Mucosa of descending colon (tissue), 3 donors: Measurements from ENCODE around the gene ERCC8. TPM values are rescaled to one million over a fixed set of nuclear protein-coding genes. Genes with fewer than 3 reads are reported as not detected.
"Not testable (repeated sequence)": the region's sequence is repeated elsewhere in the genome, so short reads cannot be mapped to it uniquely, and the experiment has no call there.

Experiments used
- ATAC-seq: fragments of 200-7000 bp; cut with Tn5 transposase; one replicate; pipeline ENCODE4 v1.9.1; 2020; ENCODE audit warnings: mild to moderate bottlenecking, moderate library complexity
- DNase-seq, 3 donors: peaks; one replicate each; pipeline ENCODE4 v3.0.0-alpha.2; 2020
- H3K36me3 ChIP-seq: fragments of 200-600 bp; one replicate; pipeline ENCODE4 v1.8.0; 2021; ENCODE audit warnings: low read depth, mild to moderate bottlenecking
- H3K4me1 ChIP-seq: fragments of 200-600 bp; one replicate; pipeline ENCODE4 v1.8.0; 2021; ENCODE audit warnings: low read depth, mild to moderate bottlenecking
- H3K4me3 ChIP-seq: fragments of 200-600 bp; one replicate; pipeline ENCODE4 v1.8.0; 2021; ENCODE audit warnings: mild to moderate bottlenecking
- H3K9me3 ChIP-seq: fragments of 200-600 bp; one replicate; pipeline ENCODE4 v1.8.0; 2021; ENCODE audit warnings: mild to moderate bottlenecking
- CTCF ChIP-seq: fragments of 200-600 bp; IDR thresholded peaks from one replicate; pipeline ENCODE4 v1.8.0; 2022; ENCODE audit warnings: antibody characterized with exemption, mild to moderate bottlenecking
- intact Hi-C, 2 donors: fragments of 100-400 bp; cut with DNase I in 1 of 2; cut with micrococcal nuclease in 1 of 2; formaldehyde crosslinking; loops; one replicate each; pipeline versions ENCODE4 v1.11.0 to v1.11.1; 2022; cut with DNase I, micrococcal nuclease
- total RNA-seq, 3 donors: library from RNA; stranded (reverse); fragmentation: NEBNext Ultra II Directional in 2 of 3; extraction: Animal tissue kit (Norgen Biotek cat#: 25700) in 2 of 3; gene quantifications; one replicate each; pipeline versions ENCODE4 v1.2.1 to v1.2.4, GENCODE V29; 2021 to 2023
- donor health status: DM: no; HTN: no; CAD: no; lungs with moderate emphysema.
- donor health status: DM: no; HTN: no; CAD: no.
- donor health status: DM: no; HTN: yes; CAD: no.

ERCC8 gene
- total RNA-seq, 3 donors from 2014 or later, result 8.2 to 9.1 (median 8.8) TPM

- Histone ChIP-seq H3K4me3 (no peak overlapping the region), H3K4me1 (no peaks in the 10 kb centered on the region), H3K9me3 (peaks cover 3% of the 10 kb centered on the region), H3K36me3 (no peaks in the 10 kb centered on the region)
- intact Hi-C loops, result no loop called here
- ATAC-seq (no peak), DNase-seq (no peak)
- TF ChIP-seq CTCF, result no peak
These were observed 57.8 kb downstream of the ERCC8 start for GRCh38 chr5:60887096-60887495.

GRCh38 chr5:60886158-60886557, 58.7 kb downstream of the ERCC8 start:
- no peak for TF ChIP-seq CTCF
- no peak overlapping the region for H3K4me3 ChIP-seq
- DNase-seq, result no peak
- H3K4me1 ChIP-seq, result no peaks in the 10 kb centered on the region
- peaks cover 9% of the 10 kb centered on the region for H3K9me3 ChIP-seq
- ATAC-seq, result no peak
- no peaks in the 10 kb centered on the region for H3K36me3 ChIP-seq
- intact Hi-C loops, result no loop called here

GRCh38 chr5:60883229-60883628, 61.6 kb downstream of the ERCC8 start:
- no peak for TF ChIP-seq CTCF
- peak in 1 of 3 donors; percentile 18 for DNase-seq
- intact Hi-C loops, result no loop called here
- H3K9me3 ChIP-seq, result peaks cover 9% of the 10 kb centered on the region
- H3K4me3 ChIP-seq, result no peak overlapping the region
- ATAC-seq, result no peak
- H3K4me1 ChIP-seq, result no peaks in the 10 kb centered on the region
- no peaks in the 10 kb centered on the region for H3K36me3 ChIP-seq

- no peaks in the 10 kb centered on the region for H3K4me1 ChIP-seq
These were observed 72.0 kb downstream of the ERCC8 start for GRCh38 chr5:60872892-60873291.

GRCh38 chr5:60870857-60871256, 74.0 kb downstream of the ERCC8 start:
- DNase-seq, result no peak
- no peak for TF ChIP-seq CTCF
- Histone ChIP-seq H3K4me3 (no peak overlapping the region), H3K4me1 (no peaks in the 10 kb centered on the region), H3K36me3 (no peaks in the 10 kb centered on the region), H3K9me3 (peaks cover 8% of the 10 kb centered on the region)
- intact Hi-C loops, result no loop called here
- no peak for ATAC-seq

More at GRCh38 chr5:60872892-60873291, 72.0 kb downstream of the ERCC8 start:
- DNase-seq, result no peak
- ATAC-seq, result no peak
- TF ChIP-seq CTCF, result no peak
- Histone ChIP-seq H3K4me3 (no peak overlapping the region), H3K36me3 (no peaks in the 10 kb centered on the region), H3K9me3 (peaks cover 8% of the 10 kb centered on the region)
- intact Hi-C loops, result no loop called here

- H3K4me3 ChIP-seq, DNase-seq, H3K4me1 ChIP-seq, H3K36me3 ChIP-seq, H3K9me3 ChIP-seq, intact Hi-C loops, ATAC-seq: not testable (repeated sequence)
These were observed 84.3 kb downstream of the ERCC8 start for GRCh38 chr5:60860572-60860971.
